Endodermal cell (in vitro differentiated cells): ENCODE data around the gene TACO1. TPM values are rescaled to one million over a fixed set of nuclear protein-coding genes. Genes with fewer than 3 reads are reported as not detected.

Experiments used
- DNase-seq: peaks from one replicate; pipeline ENCODE4 v3.0.0-alpha.2; 2017
- H3K27ac ChIP-seq: 2 replicates; pipeline ENCODE4 v1.5.1; 2013; ENCODE audit warnings: mild to moderate bottlenecking, low read depth, low read length, moderate library complexity
- H3K27me3 ChIP-seq: 2 replicates; pipeline ENCODE4 v1.6.1; 2013; ENCODE audit warnings: mild to moderate bottlenecking, low read length, moderate library complexity; ENCODE audit not compliant: insufficient read depth, control insufficient read depth, poor library complexity, severe bottlenecking
- H3K36me3 ChIP-seq: 2 replicates; pipeline ENCODE4 v1.7.0; 2013; ENCODE audit warnings: mild to moderate bottlenecking, low read length, moderate library complexity; ENCODE audit not compliant: control insufficient read depth, insufficient read depth
- H3K4me1 ChIP-seq: one replicate; pipeline ENCODE4 v1.7.0; 2013; ENCODE audit warnings: low read length; ENCODE audit not compliant: control insufficient read depth, insufficient read depth
- H3K4me3 ChIP-seq: 2 replicates; pipeline ENCODE4 v1.5.1; 2013; ENCODE audit warnings: mild to moderate bottlenecking, low read length, moderate library complexity
- H3K9ac ChIP-seq: 2 replicates; pipeline ENCODE4 v1.6.1; 2013; ENCODE audit warnings: mild to moderate bottlenecking, low read length, moderate library complexity; ENCODE audit not compliant: poor library complexity, severe bottlenecking; ENCODE audit errors: extremely low read depth
- H3K9me3 ChIP-seq: 2 replicates; pipeline ENCODE4 v1.6.1; 2013; ENCODE audit warnings: mild to moderate bottlenecking, low read length, moderate library complexity; ENCODE audit not compliant: control insufficient read depth
- H3K27ac Mint-ChIP-seq: 2 replicates; pipeline ENCODE4 v1.8.0; 2020; ENCODE audit warnings: mixed read lengths
- H3K27me3 Mint-ChIP-seq: 2 replicates; pipeline ENCODE4 v1.8.0; 2021; ENCODE audit warnings: mild to moderate bottlenecking, mixed read lengths; ENCODE audit not compliant: insufficient read depth
- H3K36me3 Mint-ChIP-seq: 2 replicates; pipeline ENCODE4 v1.8.0; 2020; ENCODE audit warnings: low read depth, mixed read lengths
- H3K4me1 Mint-ChIP-seq: 2 replicates; pipeline ENCODE4 v1.8.0; 2020; ENCODE audit warnings: mixed read lengths
- H3K4me3 Mint-ChIP-seq: 2 replicates; pipeline ENCODE4 v1.8.0; 2020; ENCODE audit warnings: mild to moderate bottlenecking, moderate library complexity, mixed read lengths
- H3K9me3 Mint-ChIP-seq: 2 replicates; pipeline ENCODE4 v1.8.0; 2020; ENCODE audit warnings: mild to moderate bottlenecking, mixed read lengths
- CTCF ChIP-seq: fragments of 200-600 bp; sonication (generic); conservative IDR thresholded peaks from 2 replicates; pipeline ENCODE4 v1.5.0; 2021; ENCODE audit warnings: antibody characterized with exemption, mild to moderate bottlenecking
- WGBS, 2 experiments: methylation state at CpG; one replicate each; pipeline versions ENCODE4 v1.1.5 to v1.1.7; 2013; ENCODE audit warnings: missing lambda C conversion rate in 2 of 2, mixed read lengths in 1 of 2; ENCODE audit not compliant: insufficient coverage in 1 of 2, insufficient read length in 1 of 2; 5-methylcytosine and 5-hydroxymethylcytosine counted together
- total RNA-seq, 2 donors: library from RNA; stranded (reverse); fragmentation: NEBNext Ultra II Directional in 1 of 2; extraction: Animal tissue kit (Norgen Biotek cat#: 25700) in 1 of 2; gene quantifications; 2 replicates in 1 of 2; 3 replicates in 1 of 2; pipeline ENCODE4 v1.2.1, GENCODE V29; 2021

Gene TACO1
- total RNA-seq, 2 donors from 2014 or later: 19.6 to 20.3 TPM

- H3K4me3 Mint-ChIP-seq: no peak overlapping the region
- peaks cover 25% of the 10 kb centered on the region for H3K36me3 ChIP-seq
- peaks cover 7% of the 10 kb centered on the region for H3K36me3 Mint-ChIP-seq
- H3K27ac ChIP-seq: no peak overlapping the region
- H3K9me3 Mint-ChIP-seq: no peaks in the 10 kb centered on the region
- H3K4me1 ChIP-seq: peaks cover 22% of the 10 kb centered on the region
- no peak overlapping the region for H3K4me3 ChIP-seq
- 100% methylated on average over 1 of the region's 2 CpGs; no CpG with 5 or more reads in 1 of the 2 experiments for WGBS, 2 experiments
- DNase-seq: no peak
- TF ChIP-seq CTCF: no peak
- H3K27me3 ChIP-seq: peaks cover 26% of the 10 kb centered on the region
- peaks cover 52% of the 10 kb centered on the region for H3K4me1 Mint-ChIP-seq
- no peak overlapping the region for H3K9ac ChIP-seq
- no peak overlapping the region for H3K27ac Mint-ChIP-seq
- H3K27me3 Mint-ChIP-seq: peaks cover 7% of the 10 kb centered on the region
- no peaks in the 10 kb centered on the region for H3K9me3 ChIP-seq
Measured at GRCh38 chr17:63635290-63635689, 34.6 kb downstream of the TACO1 start.

- no peak overlapping the region for H3K27ac Mint-ChIP-seq
- H3K9me3 Mint-ChIP-seq: no peaks in the 10 kb centered on the region
- H3K4me3 Mint-ChIP-seq: no peak overlapping the region
- peaks cover 7% of the 10 kb centered on the region for H3K36me3 Mint-ChIP-seq
- no peak for DNase-seq
- peaks cover 31% of the 10 kb centered on the region for H3K27me3 ChIP-seq
- no peak overlapping the region for H3K4me3 ChIP-seq
- no peak for TF ChIP-seq CTCF
- H3K27ac ChIP-seq: no peak overlapping the region
- WGBS, 2 experiments: 94 to 100% methylated on average over 1 to 2 of the region's 2 CpGs
- no peak overlapping the region for H3K9ac ChIP-seq
- H3K4me1 ChIP-seq: peaks cover 22% of the 10 kb centered on the region
- peaks cover 10% of the 10 kb centered on the region for H3K27me3 Mint-ChIP-seq
- H3K4me1 Mint-ChIP-seq: peaks cover 52% of the 10 kb centered on the region
- no peaks in the 10 kb centered on the region for H3K9me3 ChIP-seq
- H3K36me3 ChIP-seq: peaks cover 25% of the 10 kb centered on the region
Measured at GRCh38 chr17:63635787-63636186, 35.1 kb downstream of the TACO1 start.

GRCh38 chr17:63639125-63639524 lies 38.4 kb downstream of the TACO1 start:
- Histone ChIP-seq H3K27me3 (peaks cover 41% of the 10 kb centered on the region), H3K36me3 (peaks cover 28% of the 10 kb centered on the region), H3K4me1 (peaks cover 12% of the 10 kb centered on the region), H3K27ac (no peak overlapping the region), H3K9ac (no peak overlapping the region), H3K9me3 (no peaks in the 10 kb centered on the region), H3K4me3 (no peak overlapping the region)
- H3K9me3 Mint-ChIP-seq: no peaks in the 10 kb centered on the region
- DNase-seq: no peak
- no peak overlapping the region for H3K27ac Mint-ChIP-seq
- peaks cover 28% of the 10 kb centered on the region for H3K4me1 Mint-ChIP-seq
- no peak overlapping the region for H3K4me3 Mint-ChIP-seq
- H3K27me3 Mint-ChIP-seq: peaks cover 13% of the 10 kb centered on the region
- H3K36me3 Mint-ChIP-seq: peaks cover 7% of the 10 kb centered on the region
- 44 to 63% methylated on average over 1 of the region's 1 CpG for WGBS, 2 experiments
- TF ChIP-seq CTCF: no peak
